PC-9 (cell line): ENCODE results near the gene NDST3. TPM values are rescaled to one million over a fixed set of nuclear protein-coding genes. Genes with fewer than 3 reads are reported as not detected.
A peak's percentile ranks its signal among the peaks of the same experiment; 100 is the strongest.
"Not testable (repeated sequence)": the region's sequence is repeated elsewhere in the genome, so short reads cannot be mapped to it uniquely, and the experiment has no call there.

ENCODE experiments used
- BruUV-seq: library from RNA; stranded (reverse); fragments of 400-500 nt; replicated peaks from 2 replicates; lab custom pipeline; 2021; lab: Mats Ljungman, UMichigan
- CTCF ChIA-PET: fragments of 300-600 bp; sonication (Branson Sonifier 250); formaldehyde crosslinking; loops from one replicate; lab custom pipeline; 2022; ENCODE audit warnings: antibody characterized with exemption; lab: Charles Lee
- POLR2A ChIA-PET: fragments of 300-600 bp; sonication (Branson Sonifier 250); formaldehyde crosslinking; loops from one replicate; lab custom pipeline; 2022; ENCODE audit warnings: antibody characterized with exemption; ENCODE audit not compliant: unreplicated experiment; lab: Charles Lee
- DNase-seq, 2 experiments: peaks; one replicate each; pipeline versions ENCODE4 v3.0.0 to v3.0.0-alpha.2; 2015 to 2022; ENCODE audit warnings: mixed read lengths in 1 of 2
- H2AFZ ChIP-seq: fragments of 200-600 bp; sonication (generic); 2 replicates; pipeline ENCODE4 v1.8.1; 2017; ENCODE audit warnings: antibody characterized with exemption
- H3F3A ChIP-seq: fragments of 200-600 bp; sonication (generic); 2 replicates; pipeline ENCODE4 v1.8.1; 2017; ENCODE audit warnings: antibody characterized with exemption, mild to moderate bottlenecking, low read depth; ENCODE audit not compliant: insufficient read depth
- H3K27ac ChIP-seq: fragments of 200-600 bp; sonication (generic); 2 replicates; pipeline ENCODE4 v1.6.1; 2016; ENCODE audit warnings: mixed run types
- H3K27me3 ChIP-seq: fragments of 200-600 bp; sonication (generic); 2 replicates; pipeline ENCODE4 v1.6.1; 2016; ENCODE audit warnings: low read depth, mixed run types; ENCODE audit not compliant: insufficient read depth
- H3K36me3 ChIP-seq: fragments of 200-600 bp; sonication (generic); 2 replicates; pipeline ENCODE4 v1.6.1; 2016; ENCODE audit warnings: low read depth, mixed run types
- H3K4me1 ChIP-seq: fragments of 200-600 bp; sonication (generic); replicated peaks from 2 replicates; pipeline ENCODE4 v1.6.1; 2016; ENCODE audit warnings: mixed run types; ENCODE audit not compliant: insufficient read depth
- H3K4me2 ChIP-seq: fragments of 200-600 bp; sonication (generic); 2 replicates; pipeline ENCODE4 v1.6.1; 2017; ENCODE audit warnings: mixed run types
- H3K4me3 ChIP-seq: fragments of 200-600 bp; sonication (generic); 2 replicates; pipeline ENCODE4 v1.6.1; 2016; ENCODE audit warnings: mixed run types
- H3K79me2 ChIP-seq: fragments of 200-600 bp; sonication (generic); 2 replicates; pipeline ENCODE4 v1.6.1; 2017; ENCODE audit warnings: low read depth, mixed run types
- H3K9me2 ChIP-seq: fragments of 200-600 bp; sonication (generic); 2 replicates; pipeline ENCODE4 v1.8.1; 2017; ENCODE audit warnings: mild to moderate bottlenecking; ENCODE audit not compliant: insufficient read depth
- H3K9me3 ChIP-seq: fragments of 200-600 bp; sonication (generic); 2 replicates; pipeline ENCODE4 v1.8.1; 2016; ENCODE audit warnings: low read depth; ENCODE audit not compliant: insufficient read depth
- H4K20me1 ChIP-seq: fragments of 200-600 bp; sonication (generic); 2 replicates; pipeline ENCODE4 v1.8.1; 2017; ENCODE audit not compliant: insufficient read depth
- EZH2 ChIP-seq: fragments of 200-600 bp; sonication (generic); IDR thresholded peaks from 2 replicates; pipeline ENCODE4 v1.8.0; 2017; ENCODE audit warnings: antibody characterized with exemption, low read depth
- intact Hi-C: fragments of 100-400 bp; cut with micrococcal nuclease; formaldehyde crosslinking; loops from one replicate; pipeline ENCODE4 v1.10.0; 2022; ENCODE audit not compliant: unreplicated experiment
- total RNA-seq: library from RNA; stranded (reverse); gene quantifications from 2 replicates; pipeline ENCODE4 v1.2.3, GENCODE V29; 2021
- TF ChIP-seq, protein P1 (sequence below): fragments of 200-600 bp; sonication (generic); conservative IDR thresholded peaks from 2 replicates; pipeline ENCODE4 v1.6.1; 2017; ENCODE audit warnings: mixed run types, antibody characterized with exemption, mild to moderate bottlenecking, moderate library complexity

The NDST3 gene
- total RNA-seq, 1 experiment from 2014 or later: 0.15 TPM

DNA sequence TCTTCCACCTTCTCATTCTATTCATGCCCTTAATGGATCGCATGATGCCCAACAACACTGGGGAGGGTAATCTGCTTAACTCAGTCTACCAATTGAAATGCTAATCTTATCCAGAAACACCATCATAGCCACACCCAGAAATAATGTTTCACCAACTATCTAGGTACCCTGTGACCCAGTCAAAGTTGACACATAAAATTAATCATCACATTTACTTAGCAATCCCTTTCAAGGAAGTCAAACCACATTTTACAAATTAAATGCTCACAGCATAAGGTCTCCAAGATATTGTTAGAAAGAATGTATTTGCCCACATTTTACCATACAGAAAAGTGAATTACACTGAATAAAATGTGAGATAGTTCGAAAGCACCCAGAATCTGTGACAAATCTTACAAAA lies 226.0 kb downstream of the NDST3 start:
- H3K9me2 ChIP-seq: no peaks in the 10 kb centered on the region
- peak in 1 of 2 experiments; percentile 42 for DNase-seq
- intact Hi-C loops: no loop called here
- BruUV-seq: no TSS peak
- no peak overlapping the region for H2AFZ ChIP-seq
- no peaks in the 10 kb centered on the region for H3K27me3 ChIP-seq
- H3K4me1 ChIP-seq: peaks cover 5% of the 10 kb centered on the region
- no peaks in the 10 kb centered on the region for H3K9me3 ChIP-seq
- H3K36me3 ChIP-seq: no peaks in the 10 kb centered on the region
- POLR2A ChIA-PET: no interaction called here
- peak overlapping the region; percentile 10; the same call in 1 of the 2 replicates for H3K4me2 ChIP-seq
- CTCF ChIA-PET: no interaction called here
- H3K4me3 ChIP-seq: no peak overlapping the region
- no peaks in the 10 kb centered on the region for H3F3A ChIP-seq
- TF ChIP-seq, protein P1, sequence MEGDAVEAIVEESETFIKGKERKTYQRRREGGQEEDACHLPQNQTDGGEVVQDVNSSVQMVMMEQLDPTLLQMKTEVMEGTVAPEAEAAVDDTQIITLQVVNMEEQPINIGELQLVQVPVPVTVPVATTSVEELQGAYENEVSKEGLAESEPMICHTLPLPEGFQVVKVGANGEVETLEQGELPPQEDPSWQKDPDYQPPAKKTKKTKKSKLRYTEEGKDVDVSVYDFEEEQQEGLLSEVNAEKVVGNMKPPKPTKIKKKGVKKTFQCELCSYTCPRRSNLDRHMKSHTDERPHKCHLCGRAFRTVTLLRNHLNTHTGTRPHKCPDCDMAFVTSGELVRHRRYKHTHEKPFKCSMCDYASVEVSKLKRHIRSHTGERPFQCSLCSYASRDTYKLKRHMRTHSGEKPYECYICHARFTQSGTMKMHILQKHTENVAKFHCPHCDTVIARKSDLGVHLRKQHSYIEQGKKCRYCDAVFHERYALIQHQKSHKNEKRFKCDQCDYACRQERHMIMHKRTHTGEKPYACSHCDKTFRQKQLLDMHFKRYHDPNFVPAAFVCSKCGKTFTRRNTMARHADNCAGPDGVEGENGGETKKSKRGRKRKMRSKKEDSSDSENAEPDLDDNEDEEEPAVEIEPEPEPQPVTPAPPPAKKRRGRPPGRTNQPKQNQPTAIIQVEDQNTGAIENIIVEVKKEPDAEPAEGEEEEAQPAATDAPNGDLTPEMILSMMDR: no peak
- no peak for TF ChIP-seq EZH2
- H3K79me2 ChIP-seq: no peaks in the 10 kb centered on the region
- H3K27ac ChIP-seq: no peak overlapping the region
- no peaks in the 10 kb centered on the region for H4K20me1 ChIP-seq

DNA sequence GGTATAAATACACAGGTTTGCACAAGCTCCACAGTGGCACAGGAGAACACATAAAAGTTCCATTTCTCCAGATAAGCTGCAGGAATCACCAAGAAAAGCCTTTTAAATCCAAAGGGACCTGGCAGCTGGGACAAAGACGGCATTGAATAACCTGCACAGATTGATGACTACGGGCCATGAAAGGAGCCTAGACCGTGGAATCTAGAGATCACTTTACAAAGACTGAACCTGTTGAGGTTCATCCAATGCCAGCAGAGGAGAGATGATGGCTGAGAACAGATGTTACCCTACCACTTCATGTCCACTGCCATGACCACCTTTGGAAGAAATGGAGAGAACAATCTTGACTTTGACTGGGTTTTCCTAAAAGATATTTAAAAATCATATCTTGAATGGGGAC lies 229.8 kb downstream of the NDST3 start:
- Histone ChIP-seq H3K27ac (no peak overlapping the region), H3K4me3 (no peak overlapping the region), H3K9me2 (no peaks in the 10 kb centered on the region), H2AFZ (no peak overlapping the region), H3F3A (no peaks in the 10 kb centered on the region), H3K9me3 (0 out of 2 replicates have a peak, but pooled peaks cover 3% of the 10 kb centered on the region), H3K36me3 (no peaks in the 10 kb centered on the region), H3K4me1 (peaks cover 5% of the 10 kb centered on the region), H4K20me1 (no peaks in the 10 kb centered on the region), H3K4me2 (no peak overlapping the region), H3K79me2 (no peaks in the 10 kb centered on the region), H3K27me3 (no peaks in the 10 kb centered on the region)
- intact Hi-C loops: no loop called here
- BruUV-seq: no TSS peak
- CTCF ChIA-PET: no interaction called here
- POLR2A ChIA-PET: no interaction called here
- no peak for DNase-seq
- TF ChIP-seq, protein P1: no peak
- no peak for TF ChIP-seq EZH2

DNA sequence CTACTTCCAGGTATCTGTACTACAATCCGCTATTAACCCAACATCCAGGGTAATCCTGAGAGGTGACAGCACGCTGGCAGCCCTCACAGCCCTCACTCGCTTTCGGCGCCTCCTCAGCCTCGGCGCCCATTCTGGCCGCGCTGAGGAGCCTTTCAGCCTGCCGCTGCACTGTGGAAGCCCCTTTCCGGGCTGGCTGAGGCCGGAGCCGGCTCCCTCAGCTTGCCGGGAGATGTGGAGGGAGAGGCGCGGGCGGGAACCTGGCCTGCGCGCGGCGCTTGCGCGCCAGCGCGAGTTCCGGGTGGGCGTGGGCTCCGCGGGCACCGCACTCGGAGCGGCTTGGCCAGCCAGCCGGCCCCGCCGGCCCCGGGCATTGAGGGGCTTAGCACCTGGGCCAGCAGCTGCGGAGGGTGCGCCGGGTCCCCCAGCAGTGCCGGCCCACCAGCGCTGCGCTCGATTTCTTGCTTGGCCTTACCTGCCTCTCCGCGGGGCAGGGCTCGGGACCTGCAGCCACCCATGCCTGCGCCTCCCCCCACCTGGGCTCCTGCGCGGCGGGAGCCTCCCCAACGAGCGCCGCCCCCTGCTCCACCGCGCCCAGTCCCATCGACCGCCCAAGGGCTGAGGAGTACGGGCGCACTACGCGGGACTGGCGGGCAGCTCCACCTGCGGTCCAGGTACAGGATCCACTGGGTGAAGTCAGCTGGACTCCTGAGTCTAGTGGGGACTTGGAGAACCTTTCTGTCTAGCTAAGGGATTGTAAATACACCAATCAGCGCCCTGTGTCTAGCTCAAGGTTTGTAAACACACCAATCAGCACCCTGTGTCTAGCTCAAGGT lies 231.2 kb downstream of the NDST3 start:
- H3K27ac ChIP-seq: no peak overlapping the region
- H3K4me2 ChIP-seq: peak overlapping the region; percentile 62
- H3F3A ChIP-seq: no peaks in the 10 kb centered on the region
- BruUV-seq: no TSS peak
- no peak for TF ChIP-seq EZH2
- TF ChIP-seq, protein P1: no peak
- H3K9me3 ChIP-seq: 0 out of 2 replicates have a peak, but pooled peaks cover 3% of the 10 kb centered on the region
- no peaks in the 10 kb centered on the region for H3K79me2 ChIP-seq
- CTCF ChIA-PET: no interaction called here
- H3K27me3 ChIP-seq: no peaks in the 10 kb centered on the region
- intact Hi-C loops: no loop called here
- no peaks in the 10 kb centered on the region for H3K36me3 ChIP-seq
- H4K20me1 ChIP-seq: no peaks in the 10 kb centered on the region
- H3K4me1 ChIP-seq: peaks cover under 1% of the 10 kb centered on the region
- POLR2A ChIA-PET: no interaction called here
- peak overlapping the region; percentile 80 for H2AFZ ChIP-seq
- peak overlapping the region; percentile 64 for H3K4me3 ChIP-seq
- H3K9me2 ChIP-seq: no peaks in the 10 kb centered on the region
- DNase-seq: peak; percentile 37 to 53

DNA sequence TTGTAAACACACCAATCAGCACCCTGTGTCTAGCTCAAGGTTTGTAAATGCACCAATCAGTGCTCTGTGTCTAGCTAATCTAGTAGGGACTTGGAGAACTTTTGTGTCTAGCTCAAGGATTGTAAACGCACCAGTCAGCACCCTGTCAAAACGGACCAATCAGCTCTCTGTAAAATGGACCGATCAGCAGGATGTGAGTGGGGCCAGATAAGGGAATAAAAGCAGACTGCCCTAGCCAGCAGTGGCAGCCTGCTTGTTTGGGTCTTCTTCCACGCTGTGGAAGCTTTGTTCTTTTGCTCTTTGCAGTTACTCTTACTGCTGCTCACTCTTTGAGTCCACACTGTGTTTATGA lies 231.8 kb downstream of the NDST3 start:
- H3K9me3 ChIP-seq, H3K27ac ChIP-seq, H4K20me1 ChIP-seq, DNase-seq, H3K36me3 ChIP-seq, H3F3A ChIP-seq, H3K4me1 ChIP-seq, CTCF ChIA-PET, H2AFZ ChIP-seq, H3K9me2 ChIP-seq, POLR2A ChIA-PET, H3K4me3 ChIP-seq, H3K27me3 ChIP-seq, BruUV-seq, intact Hi-C loops, H3K79me2 ChIP-seq: not testable (repeated sequence)
- peak overlapping the region; percentile 62; the same call in 1 of the 2 replicates for H3K4me2 ChIP-seq
